HL-60/S4 (cell line): ENCODE data around the gene SH3GL3.

Source experiments
- in situ Hi-C: fragments of 300-500 bp; cut with MboI; formaldehyde crosslinking; loops from 2 replicates; pipeline ENCODE4 v1.14.3; 2022; ENCODE audit warnings: low sequenced_read_pairs

SH3GL3 gene

GRCh38 chr15:83499476-83499875 is 52.3 kb downstream of the SH3GL3 start:
- in situ Hi-C loops, result no loop called here

GRCh38 chr15:83503595-83504364 is 56.6 kb downstream of the SH3GL3 start:
- in situ Hi-C loops, result no loop called here

GRCh38 chr15:83504365-83504764 is 57.2 kb downstream of the SH3GL3 start:
- in situ Hi-C loops, result no loop called here

GRCh38 chr15:83510001-83510400 is 62.9 kb downstream of the SH3GL3 start:
- in situ Hi-C loops, result no loop called here

GRCh38 chr15:83512459-83512858 is 65.3 kb downstream of the SH3GL3 start:
- in situ Hi-C loops, result no loop called here

GRCh38 chr15:83514584-83514983 is 67.4 kb downstream of the SH3GL3 start:
- in situ Hi-C loops, result no loop called here

- in situ Hi-C loops, result no loop called here
These were observed 68.0 kb downstream of the SH3GL3 start for GRCh38 chr15:83515164-83515563.

GRCh38 chr15:83516935-83517334 is 69.8 kb downstream of the SH3GL3 start:
- in situ Hi-C loops, result no loop called here

- in situ Hi-C loops, result no loop called here
These were observed 79.2 kb downstream of the SH3GL3 start for GRCh38 chr15:83526319-83526718.

GRCh38 chr15:83533410-83533962 is 86.3 kb downstream of the SH3GL3 start:
- in situ Hi-C loops, result no loop called here

GRCh38 chr15:83537606-83538005 is 90.5 kb downstream of the SH3GL3 start:
- in situ Hi-C loops, result no loop called here

- in situ Hi-C loops, result no loop called here
These were observed 91.5 kb downstream of the SH3GL3 start for GRCh38 chr15:83538682-83539081.

- in situ Hi-C loops, result no loop called here
These were observed 98.8 kb downstream of the SH3GL3 start for GRCh38 chr15:83545804-83546511.

GRCh38 chr15:83546512-83546888 is 99.4 kb downstream of the SH3GL3 start:
- in situ Hi-C loops, result no loop called here

GRCh38 chr15:83547168-83547567 is 100.0 kb downstream of the SH3GL3 start:
- in situ Hi-C loops, result no loop called here

- in situ Hi-C loops, result loop anchor here (25.0 kb wide), 1 partner anchor 287 kb away; no protein-coding TSS in a partner anchor
These were observed 102.5 kb downstream of the SH3GL3 start for GRCh38 chr15:83549623-83550022.

- in situ Hi-C loops, result loop anchor here (25.0 kb wide), 1 partner anchor 292 kb away; no protein-coding TSS in a partner anchor
These were observed 107.4 kb downstream of the SH3GL3 start for GRCh38 chr15:83554558-83554957.

GRCh38 chr15:83555383-83555782 is 108.2 kb downstream of the SH3GL3 start:
- in situ Hi-C loops, result loop anchor here (25.0 kb wide), 1 partner anchor 293 kb away; no protein-coding TSS in a partner anchor

- in situ Hi-C loops, result loop anchor here (25.0 kb wide), 1 partner anchor 294 kb away; no protein-coding TSS in a partner anchor
These were observed 108.9 kb downstream of the SH3GL3 start for GRCh38 chr15:83556068-83556467.

GRCh38 chr15:83556754-83557153 is 109.6 kb downstream of the SH3GL3 start:
- in situ Hi-C loops, result loop anchor here (25.0 kb wide), 1 partner anchor 294 kb away; no protein-coding TSS in a partner anchor

- in situ Hi-C loops, result loop anchor here (25.0 kb wide), 1 partner anchor 296 kb away; no protein-coding TSS in a partner anchor
These were observed 111.0 kb downstream of the SH3GL3 start for GRCh38 chr15:83558146-83558545.
